Measurements from ENCODE around the gene SDSL.

GRCh38 chr12:113457185-113457584 is 35.0 kb downstream of the SDSL start:
- TF ChIP-seq CTCF (IDR thresholded peaks at IDR 0.05) (no peak), SP1 (CRISPR knock-in tag; conservative IDR thresholded peaks at IDR 0.05) (no peak)
